ENCODE measurements around the gene OGFR.

OGFR gene

GRCh38 chr20:62821726-62822210, 17.1 kb downstream of the OGFR start:
- H3K27me3 ChIP-seq (ENCODE audit: control insufficient read depth, insufficient read depth, low read length) = no peaks in the 10 kb centered on the region
- peaks cover 9% of the 10 kb centered on the region for H3K4me1 ChIP-seq
- H3K36me3 ChIP-seq (ENCODE audit: control insufficient read depth, insufficient read depth, low read length) = no peaks in the 10 kb centered on the region
- no peak overlapping the region for H3K4me3 ChIP-seq (ENCODE audit: low read depth, low read length)
- H3K79me2 ChIP-seq = no peaks in the 10 kb centered on the region
- H3K27ac ChIP-seq = no peak overlapping the region
- H3K9me3 ChIP-seq (ENCODE audit: control insufficient read depth, low read length) = no peaks in the 10 kb centered on the region
- H3K4me2 ChIP-seq (ENCODE audit: low read length) = no peak overlapping the region
- no peak overlapping the region for H3K9ac ChIP-seq
- TF ChIP-seq, protein P1, sequence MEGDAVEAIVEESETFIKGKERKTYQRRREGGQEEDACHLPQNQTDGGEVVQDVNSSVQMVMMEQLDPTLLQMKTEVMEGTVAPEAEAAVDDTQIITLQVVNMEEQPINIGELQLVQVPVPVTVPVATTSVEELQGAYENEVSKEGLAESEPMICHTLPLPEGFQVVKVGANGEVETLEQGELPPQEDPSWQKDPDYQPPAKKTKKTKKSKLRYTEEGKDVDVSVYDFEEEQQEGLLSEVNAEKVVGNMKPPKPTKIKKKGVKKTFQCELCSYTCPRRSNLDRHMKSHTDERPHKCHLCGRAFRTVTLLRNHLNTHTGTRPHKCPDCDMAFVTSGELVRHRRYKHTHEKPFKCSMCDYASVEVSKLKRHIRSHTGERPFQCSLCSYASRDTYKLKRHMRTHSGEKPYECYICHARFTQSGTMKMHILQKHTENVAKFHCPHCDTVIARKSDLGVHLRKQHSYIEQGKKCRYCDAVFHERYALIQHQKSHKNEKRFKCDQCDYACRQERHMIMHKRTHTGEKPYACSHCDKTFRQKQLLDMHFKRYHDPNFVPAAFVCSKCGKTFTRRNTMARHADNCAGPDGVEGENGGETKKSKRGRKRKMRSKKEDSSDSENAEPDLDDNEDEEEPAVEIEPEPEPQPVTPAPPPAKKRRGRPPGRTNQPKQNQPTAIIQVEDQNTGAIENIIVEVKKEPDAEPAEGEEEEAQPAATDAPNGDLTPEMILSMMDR (IDR thresholded peaks at IDR 0.05) = no peak
- H2AFZ ChIP-seq = no peak overlapping the region

DNA sequence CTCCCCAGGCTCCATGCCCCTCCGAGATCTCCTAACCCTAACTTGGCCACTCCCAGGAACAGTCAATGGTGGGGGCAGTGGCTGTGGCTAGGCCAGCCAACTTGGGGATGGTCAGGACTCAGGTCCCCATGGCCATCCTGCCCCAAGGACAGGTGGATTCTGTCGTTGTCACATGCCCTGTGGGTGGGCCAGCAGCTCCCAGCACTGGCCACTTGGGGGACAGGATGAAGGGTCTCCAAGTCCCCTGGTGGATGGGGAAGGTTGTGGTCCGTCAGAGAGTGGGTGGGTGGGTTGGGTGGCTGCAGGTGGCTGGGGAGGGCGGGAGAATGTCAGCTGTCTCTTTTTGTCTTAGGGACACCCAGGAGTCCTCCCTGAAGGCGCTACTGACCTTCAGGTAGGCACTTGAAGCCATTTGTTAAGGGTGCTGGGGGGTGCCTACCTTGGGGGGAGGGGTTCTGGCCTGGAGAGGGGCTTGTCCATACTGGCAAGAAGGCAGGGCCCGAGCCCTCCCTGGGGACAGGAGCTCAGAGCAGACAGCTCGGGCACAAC, 17.7 kb downstream of the OGFR start:
- no peak overlapping the region for H3K9ac ChIP-seq
- no peak overlapping the region for H3K4me2 ChIP-seq (ENCODE audit: low read length)
- TF ChIP-seq, protein P1 (IDR thresholded peaks at IDR 0.05) = no peak
- H3K36me3 ChIP-seq (ENCODE audit: control insufficient read depth, insufficient read depth, low read length) = no peaks in the 10 kb centered on the region
- H2AFZ ChIP-seq = no peak overlapping the region
- peaks cover 9% of the 10 kb centered on the region for H3K4me1 ChIP-seq
- no peak overlapping the region for H3K27ac ChIP-seq
- H3K4me3 ChIP-seq (ENCODE audit: low read depth, low read length) = no peak overlapping the region
- no peaks in the 10 kb centered on the region for H3K9me3 ChIP-seq (ENCODE audit: control insufficient read depth, low read length)
- H3K79me2 ChIP-seq = no peaks in the 10 kb centered on the region
- no peaks in the 10 kb centered on the region for H3K27me3 ChIP-seq (ENCODE audit: control insufficient read depth, insufficient read depth, low read length)

DNA sequence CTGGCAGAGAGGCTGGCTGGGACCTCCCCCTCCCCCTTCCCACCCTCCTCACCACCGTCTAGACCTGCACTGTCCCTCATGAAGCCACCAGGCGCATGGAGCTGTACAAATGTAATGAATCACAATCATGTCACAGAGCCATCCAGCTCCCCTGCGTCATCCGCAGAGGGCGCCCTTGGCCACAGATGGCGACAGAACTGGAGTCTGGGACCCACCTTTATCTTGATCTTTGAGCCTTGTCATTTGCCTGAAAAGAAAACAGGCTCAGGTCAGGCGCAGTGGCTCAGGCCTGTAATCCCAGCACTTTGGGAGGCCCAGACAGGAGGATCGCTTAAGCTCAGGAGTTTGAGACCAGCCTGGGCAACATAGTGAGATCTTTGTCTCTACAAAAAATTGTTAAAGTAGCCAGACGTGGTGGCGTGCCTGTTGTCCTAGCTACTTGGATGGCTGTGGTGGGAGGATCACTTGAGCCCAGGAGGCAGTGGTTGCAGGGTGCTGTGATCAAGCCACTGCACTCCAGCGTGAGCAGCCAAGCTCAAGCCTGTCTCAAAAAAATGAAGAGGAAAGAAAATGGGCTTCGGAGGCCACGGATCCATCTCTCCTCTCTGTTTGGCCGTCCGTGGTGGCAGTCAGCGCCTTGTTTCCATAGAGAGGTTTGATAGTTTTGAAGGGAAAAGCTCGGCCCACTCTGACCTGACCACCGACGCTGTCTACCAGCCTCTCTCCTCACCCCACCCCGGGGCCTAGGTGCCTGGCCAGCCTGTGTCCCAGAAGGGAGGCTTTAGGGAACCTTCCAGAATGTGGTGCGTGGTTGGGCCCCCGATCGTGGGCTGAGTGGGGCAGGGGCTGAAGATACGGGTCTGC, 18.4 kb downstream of the OGFR start:
- Histone ChIP-seq H3K36me3 (ENCODE audit: control insufficient read depth, insufficient read depth, low read length) (no peaks in the 10 kb centered on the region), H3K4me1 (peaks cover 8% of the 10 kb centered on the region), H3K79me2 (no peaks in the 10 kb centered on the region), H3K27ac (no peak overlapping the region), H3K9ac (no peak overlapping the region), H3K9me3 (ENCODE audit: control insufficient read depth, low read length) (no peaks in the 10 kb centered on the region), H3K4me3 (ENCODE audit: low read depth, low read length) (no peak overlapping the region), H3K4me2 (ENCODE audit: low read length) (no peak overlapping the region), H2AFZ (no peak overlapping the region), H3K27me3 (ENCODE audit: control insufficient read depth, insufficient read depth, low read length) (no peaks in the 10 kb centered on the region)
- TF ChIP-seq, protein P1 (IDR thresholded peaks at IDR 0.05) = no peak

DNA sequence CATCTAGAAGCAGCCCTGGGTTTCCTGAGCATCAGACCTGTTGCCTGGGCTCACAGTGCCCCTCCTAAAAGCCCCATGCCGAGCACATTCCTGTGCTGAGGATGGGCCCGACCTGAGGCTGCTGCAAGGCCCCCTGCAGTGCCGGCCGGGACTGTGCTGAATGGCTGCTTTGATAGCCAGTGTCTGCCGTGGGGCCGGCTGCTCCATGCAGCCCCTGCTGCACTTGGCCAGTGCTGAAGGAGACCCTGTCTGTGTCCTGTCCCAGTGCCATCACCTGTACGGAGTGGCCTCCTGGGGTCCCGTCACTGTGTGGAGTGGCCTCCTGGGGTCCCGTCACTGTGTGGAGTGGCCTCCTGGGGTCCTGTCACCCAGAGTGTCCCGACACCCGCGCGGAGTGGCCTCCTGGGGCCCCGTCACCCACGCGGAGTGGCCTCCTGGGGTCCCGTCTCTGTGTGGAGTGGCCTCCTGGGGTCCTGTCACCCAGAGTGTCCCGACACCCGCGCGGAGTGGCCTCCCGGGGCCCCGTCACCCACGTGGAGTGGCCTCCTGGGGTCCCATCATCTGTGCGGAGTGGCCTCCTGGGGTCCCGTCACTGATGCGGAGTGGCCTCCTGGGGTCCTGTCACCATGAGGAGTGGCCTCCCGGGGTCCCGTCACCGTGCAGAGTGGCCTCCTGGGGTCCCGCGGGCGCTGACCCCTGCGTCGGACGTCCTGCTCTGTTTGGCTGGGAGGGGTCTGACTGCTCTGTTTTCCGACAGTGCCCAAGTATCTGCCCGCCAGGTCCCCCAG, 19.2 kb downstream of the OGFR start:
- Histone ChIP-seq H3K4me3 (ENCODE audit: low read depth, low read length) (no peak overlapping the region), H3K4me1 (no peaks in the 10 kb centered on the region), H3K9me3 (ENCODE audit: control insufficient read depth, low read length) (no peaks in the 10 kb centered on the region), H3K27ac (no peak overlapping the region), H3K9ac (no peak overlapping the region), H3K36me3 (ENCODE audit: control insufficient read depth, insufficient read depth, low read length) (no peaks in the 10 kb centered on the region), H2AFZ (no peak overlapping the region), H3K79me2 (no peaks in the 10 kb centered on the region), H3K27me3 (ENCODE audit: control insufficient read depth, insufficient read depth, low read length) (no peaks in the 10 kb centered on the region), H3K4me2 (ENCODE audit: low read length) (no peak overlapping the region)
- TF ChIP-seq, protein P1 (IDR thresholded peaks at IDR 0.05) = no peak

All from parathyroid adenoma (tissue), 2 donors.